GM11168 (cell line): ENCODE results near the gene ANKFY1.

ENCODE experiments used
- in situ Hi-C: fragments of 300-500 bp; cut with MboI; formaldehyde crosslinking; loops from one replicate; pipeline ENCODE4 v1.12.0; 2022; ENCODE audit warnings: low sequenced_read_pairs; ENCODE audit not compliant: unreplicated experiment

Gene ANKFY1

DNA sequence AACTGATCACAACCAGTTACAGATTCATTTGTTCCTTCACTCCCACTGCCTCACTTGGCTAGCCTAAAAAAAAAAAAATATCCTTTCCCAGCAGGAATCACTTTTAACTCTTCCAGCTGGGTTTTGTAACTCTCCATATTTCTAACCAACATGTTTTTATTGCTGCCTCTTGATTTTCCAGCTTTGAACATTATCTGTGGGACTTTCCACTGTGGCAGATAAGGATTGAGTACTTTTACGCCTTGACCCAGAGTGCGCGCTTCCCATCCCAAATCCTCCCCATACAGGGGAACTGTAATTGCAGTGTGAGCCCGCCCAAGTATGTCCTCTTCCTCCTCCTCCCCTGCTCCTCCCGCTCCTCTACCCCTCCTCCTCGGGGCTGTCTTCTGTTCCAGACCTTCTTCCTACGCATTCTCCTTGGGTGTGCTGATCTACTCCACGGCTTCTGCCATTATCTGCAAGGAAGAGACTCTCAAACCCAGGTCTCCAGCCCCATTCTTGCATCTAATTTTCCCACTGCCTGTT, 77.4 kb downstream of the ANKFY1 start:
- in situ Hi-C loops: no loop called here

DNA sequence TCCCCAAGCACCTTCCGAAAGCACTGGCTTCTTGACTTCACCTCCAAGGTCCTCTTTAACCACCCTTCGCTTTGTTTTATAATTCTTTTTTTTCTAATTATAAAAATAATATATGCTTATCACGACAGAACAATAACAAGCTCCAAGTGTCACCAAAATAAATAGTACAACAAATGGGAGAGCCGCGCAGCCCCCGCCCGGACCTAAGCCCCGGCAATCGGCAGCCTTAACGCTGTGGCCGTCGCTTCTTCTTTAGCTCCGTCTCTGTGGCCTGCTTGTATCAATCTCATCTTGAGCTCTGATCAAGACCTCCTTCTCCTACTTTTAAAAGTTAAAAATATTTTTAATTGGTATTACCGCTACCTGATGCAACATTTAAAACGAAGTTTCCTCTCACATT, 78.1 kb downstream of the ANKFY1 start:
- in situ Hi-C loops: no loop called here

DNA sequence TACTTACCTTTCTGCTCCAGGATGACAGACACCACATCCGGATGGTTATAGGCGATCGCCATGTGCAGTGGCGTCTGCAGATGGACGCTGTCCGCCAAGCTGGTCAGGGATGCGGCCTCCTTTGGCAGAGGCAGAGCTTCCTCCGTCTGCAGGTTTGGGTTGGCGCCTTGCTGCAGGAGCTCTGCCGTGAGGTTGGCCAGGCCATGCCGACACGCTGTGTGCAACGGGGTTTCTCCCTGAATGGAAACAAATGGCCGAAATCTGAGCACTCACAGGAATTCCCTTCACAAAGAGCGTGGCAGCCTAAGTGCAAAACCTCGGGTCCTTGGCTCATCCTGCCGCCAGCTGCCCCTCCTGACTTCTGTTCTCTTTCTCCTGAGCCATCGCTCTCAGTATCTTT, 79.0 kb downstream of the ANKFY1 start:
- in situ Hi-C loops: loop anchor here (5.0 kb wide), 1 partner anchor 57 kb away; no protein-coding TSS in a partner anchor

DNA sequence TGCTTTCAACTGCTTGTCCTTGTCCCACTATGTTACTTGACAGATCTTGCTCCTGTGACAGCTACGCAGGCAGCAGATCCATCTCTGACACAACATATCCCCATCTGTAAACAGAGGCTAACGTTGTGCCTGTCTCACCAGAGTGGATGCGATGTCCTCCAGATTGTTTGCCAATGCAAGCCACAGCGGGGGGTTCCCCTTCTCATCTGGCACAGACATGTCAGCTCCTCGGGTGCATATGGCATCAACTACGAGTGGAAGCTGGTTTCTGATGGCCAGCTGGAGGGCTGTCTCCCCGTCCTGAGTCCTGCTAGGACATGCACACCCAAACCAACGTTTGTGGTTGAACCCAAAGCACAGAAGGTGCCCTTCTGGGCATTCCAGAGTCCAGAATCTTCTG, 81.7 kb downstream of the ANKFY1 start:
- in situ Hi-C loops: loop anchor here (5.0 kb wide), 1 partner anchor 60 kb away; no protein-coding TSS in a partner anchor

DNA sequence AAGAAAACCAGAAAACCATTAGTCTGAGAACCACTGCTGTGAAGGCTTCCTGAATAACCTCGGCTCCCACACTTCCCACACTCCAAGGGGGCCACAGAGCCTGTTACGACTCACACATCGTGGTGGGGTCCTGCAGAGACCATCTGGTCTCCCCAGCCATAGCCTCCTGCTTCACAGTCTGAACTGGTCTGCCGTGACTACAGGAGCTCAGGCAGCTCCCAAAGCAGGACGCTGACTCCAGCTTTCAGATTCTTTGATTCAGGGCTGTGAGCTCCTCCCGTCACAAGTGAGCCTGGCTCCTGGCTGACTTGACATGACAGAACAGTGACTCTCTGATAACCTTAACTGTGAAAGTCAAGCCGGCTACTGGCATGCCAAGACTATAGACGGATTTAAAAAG, 83.0 kb downstream of the ANKFY1 start:
- in situ Hi-C loops: loop anchor here (5.0 kb wide), 1 partner anchor 62 kb away; no protein-coding TSS in a partner anchor

DNA sequence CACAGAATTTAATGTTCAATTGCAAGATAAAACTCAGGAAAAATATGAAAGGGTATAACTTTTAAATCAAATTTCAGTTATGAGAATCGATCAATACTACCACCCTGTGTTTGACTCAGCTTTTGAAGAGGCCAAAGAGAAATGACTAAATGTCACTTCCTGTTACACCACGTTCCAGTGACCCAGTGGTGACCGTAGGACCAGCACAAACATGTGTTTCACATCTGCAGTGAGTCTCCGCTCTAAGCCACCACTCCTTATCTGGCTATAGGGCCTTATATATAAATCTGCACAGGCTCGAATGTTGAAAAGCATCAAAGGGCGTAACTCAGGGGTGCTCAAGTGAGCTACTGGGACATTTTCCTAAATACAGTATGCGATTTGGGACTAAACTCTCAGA, 84.7 kb downstream of the ANKFY1 start:
- in situ Hi-C loops: no loop called here

DNA sequence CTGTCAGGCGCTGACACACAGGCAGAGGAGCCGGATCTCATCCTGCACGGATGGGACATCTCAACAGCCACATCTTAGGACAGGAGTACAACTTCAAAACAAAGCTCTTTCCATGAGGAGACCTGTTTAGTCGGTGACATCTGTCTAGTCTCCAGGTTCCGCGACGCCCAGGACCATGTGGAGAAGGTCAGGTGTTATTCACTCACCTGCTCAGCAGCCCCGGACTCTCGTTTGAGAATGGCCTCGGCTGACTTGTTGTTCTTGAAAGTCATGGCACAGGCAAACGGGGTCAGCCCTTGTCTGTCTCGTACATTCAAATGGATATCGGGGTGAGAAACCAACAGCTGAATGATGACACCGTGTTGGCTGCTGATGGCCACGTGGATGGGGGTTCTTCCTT, 85.1 kb downstream of the ANKFY1 start:
- in situ Hi-C loops: no loop called here

DNA sequence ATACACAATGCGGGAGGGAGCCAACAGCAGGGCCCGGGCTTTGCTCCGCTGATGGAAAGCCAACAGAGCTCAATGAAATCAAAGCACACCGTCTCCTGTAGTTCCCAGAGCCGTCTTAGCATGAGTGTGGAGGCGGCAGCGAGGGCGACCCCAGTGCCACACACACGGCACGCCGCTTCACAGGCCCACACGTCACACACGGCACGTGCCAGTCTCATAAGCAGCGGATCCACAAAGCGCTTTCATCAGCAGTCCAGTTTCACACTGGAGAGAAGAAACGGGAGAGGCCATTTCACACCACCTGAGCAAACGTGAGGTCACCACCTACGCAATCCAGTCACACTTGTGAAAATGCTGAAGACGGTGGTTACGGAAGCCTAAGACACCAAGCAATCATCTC, 86.0 kb downstream of the ANKFY1 start:
- in situ Hi-C loops: no loop called here

DNA sequence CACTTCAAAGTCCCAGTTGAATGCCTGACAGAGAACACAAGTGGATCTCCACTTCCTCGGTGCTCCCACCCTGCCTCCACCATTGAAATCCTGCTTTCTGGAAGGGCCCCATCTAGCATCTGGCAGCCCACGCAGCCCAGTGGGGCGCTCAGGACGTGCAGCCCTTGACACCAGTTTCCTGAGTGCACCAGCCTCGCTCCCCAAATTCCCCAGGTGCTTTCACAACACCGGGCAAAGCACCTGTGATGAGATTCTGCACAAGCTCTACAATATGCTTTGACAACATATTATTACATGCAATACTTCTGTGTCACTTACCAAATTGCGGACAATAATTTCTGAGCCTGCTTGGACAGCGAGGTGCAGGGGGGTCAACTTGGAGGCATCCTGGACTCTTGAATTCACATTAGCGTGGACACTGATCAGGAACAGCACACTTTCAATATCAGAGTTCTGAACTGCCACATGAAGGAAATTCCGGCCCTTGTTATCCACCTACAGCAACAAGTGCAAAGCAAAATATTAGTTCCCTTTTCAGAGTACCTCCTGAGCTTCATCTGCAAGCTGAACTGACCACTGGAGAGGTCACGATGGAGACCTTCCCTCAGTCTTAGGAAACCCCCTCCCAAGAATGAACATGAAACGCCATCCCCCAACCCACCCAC, 86.8 kb downstream of the ANKFY1 start:
- in situ Hi-C loops: no loop called here

DNA sequence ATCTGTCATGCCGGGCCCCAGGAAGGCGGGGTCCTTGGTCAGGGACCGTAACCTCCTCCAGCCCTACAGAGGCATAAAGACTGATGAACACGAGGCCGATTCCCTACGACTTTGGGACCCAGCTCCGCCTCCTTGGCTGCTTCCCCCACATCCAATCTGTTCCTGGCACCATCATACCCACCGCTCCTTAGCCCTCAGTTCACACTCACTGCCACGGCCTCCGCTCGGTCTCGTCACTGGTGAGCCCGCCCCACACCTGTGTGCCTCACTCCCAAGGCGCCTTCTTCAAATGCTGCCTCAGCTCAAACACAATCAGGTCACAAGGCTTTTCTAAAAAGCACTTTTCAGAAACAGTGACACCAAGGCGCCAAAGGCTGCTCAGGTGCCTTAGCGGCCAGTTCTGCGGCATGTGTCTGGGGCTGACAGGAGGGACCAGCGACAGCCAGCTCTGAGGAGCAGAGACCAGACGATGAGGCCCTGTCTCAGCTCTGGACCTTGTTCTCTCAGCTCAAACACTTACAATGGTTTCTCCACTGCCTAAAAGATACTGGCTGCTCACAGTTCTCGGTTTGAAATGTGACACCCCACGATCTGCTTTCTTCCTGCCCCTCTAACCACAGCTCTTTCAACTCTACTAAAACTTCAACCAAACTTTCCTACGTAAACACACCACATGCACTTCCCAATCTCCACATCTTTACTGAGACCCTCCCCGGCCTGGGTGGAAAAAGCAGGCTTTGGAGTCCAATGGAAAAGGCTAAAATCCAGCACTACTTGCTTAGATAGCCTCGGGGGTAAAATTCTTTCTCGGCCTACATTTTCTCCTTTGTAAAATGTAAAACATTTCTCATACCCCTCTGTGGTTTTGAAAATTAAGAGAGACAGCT, 87.6 kb downstream of the ANKFY1 start:
- in situ Hi-C loops: no loop called here

DNA sequence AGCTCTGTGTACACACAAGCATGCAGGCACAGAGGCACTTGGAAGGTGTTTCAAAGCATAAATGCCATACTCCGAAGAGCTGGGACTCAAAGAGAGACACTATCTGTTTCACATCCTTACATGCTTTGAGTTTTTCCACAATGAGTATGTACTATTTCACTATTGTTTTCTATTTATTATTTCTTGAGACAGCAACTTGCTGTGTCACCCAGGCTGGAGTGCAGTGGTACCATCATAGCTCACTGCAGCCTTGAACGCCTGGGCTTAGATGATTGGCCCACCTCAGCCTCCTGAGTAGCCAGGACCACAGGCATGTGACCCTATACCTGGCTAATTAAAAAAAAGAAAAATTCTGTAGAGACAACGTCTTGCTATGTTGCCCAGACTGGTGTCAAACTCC, 89.2 kb downstream of the ANKFY1 start:
- in situ Hi-C loops: no loop called here

DNA sequence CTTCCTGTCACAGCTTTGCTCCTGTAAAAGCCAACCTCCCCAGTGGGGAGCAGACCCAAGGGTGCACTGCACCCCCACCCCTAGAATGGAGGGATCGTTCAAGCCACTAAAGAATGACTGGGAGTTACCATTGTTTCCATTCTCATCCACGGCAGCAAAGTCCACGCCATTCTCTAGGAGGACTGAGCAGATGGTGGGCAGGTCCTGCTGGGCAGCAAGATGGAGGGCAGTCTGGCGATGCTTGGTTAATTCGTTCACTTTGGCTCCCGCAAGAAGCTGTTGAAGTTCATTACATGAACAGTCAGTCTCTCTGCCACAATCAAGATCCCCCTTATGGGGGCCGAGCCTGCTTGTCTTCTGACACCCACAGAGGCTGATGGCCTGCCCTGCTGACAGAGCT, 90.0 kb downstream of the ANKFY1 start:
- in situ Hi-C loops: no loop called here

DNA sequence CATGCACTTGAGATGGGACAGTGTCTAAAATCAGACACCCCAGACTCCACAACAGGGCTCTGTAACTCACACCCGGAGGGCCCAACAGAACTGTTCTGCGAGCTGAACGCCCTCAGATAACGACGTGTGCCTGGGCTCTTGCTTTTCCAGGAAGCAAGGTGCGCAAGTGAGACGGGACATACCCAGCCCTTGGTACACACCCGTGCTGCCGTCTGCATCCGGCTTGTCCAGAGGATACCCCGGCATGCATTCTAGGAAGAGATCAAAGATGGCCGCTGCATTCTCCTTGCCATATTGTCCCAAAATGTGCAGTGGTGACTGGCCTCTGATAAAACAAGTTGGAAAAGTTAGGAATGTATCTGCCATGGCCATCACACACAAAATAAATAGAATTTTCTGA, 91.4 kb downstream of the ANKFY1 start:
- in situ Hi-C loops: no loop called here

DNA sequence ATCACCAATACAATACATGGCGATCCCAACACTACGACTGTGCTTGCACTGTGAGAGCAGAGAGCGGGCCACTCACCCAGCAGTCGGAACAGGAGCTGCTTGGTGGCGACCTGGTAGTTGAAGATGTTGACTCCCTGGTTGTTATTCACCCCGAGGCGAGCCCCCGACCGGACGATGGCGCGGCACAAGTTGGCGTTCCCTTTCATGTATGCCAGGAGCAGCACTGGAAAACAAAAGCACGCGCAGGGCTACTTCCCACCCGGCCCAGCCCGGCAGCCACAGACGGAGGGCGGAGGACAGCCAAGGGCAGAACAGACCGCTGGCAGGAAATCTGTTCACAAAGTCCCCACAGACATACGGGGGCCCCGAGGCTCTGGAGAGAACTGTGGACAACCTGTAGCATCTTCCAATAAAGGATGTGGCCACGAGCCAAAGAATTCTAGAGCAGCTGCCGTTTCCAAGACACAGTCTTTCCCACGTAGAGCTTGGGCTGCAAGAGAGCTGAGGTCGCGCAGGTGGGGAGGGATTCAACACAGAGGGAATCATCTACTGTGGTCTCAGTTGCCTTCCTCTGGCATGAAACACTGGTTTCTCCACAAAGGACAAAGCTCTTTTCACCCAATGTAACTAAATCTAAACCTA, 93.0 kb downstream of the ANKFY1 start:
- in situ Hi-C loops: no loop called here

DNA sequence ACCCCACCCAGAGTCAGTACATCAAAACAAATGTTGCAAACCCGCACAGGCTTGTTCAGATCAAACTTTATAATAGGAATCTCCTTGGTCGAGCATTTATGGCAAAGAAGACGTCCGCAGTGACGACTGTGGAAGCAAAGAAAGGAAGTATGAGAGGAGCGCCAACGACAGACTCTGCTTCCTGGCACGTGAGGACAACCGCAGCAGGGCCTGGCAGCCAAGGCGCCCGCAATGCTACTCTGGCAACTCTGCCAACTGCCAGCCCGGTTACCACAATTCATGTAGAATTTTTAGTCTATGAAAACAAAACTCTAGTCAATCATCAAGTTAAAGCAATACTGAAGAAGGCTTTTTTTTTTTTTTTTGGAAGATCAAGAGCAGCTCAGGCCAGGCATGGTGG, 96.0 kb downstream of the ANKFY1 start:
- in situ Hi-C loops: no loop called here

DNA sequence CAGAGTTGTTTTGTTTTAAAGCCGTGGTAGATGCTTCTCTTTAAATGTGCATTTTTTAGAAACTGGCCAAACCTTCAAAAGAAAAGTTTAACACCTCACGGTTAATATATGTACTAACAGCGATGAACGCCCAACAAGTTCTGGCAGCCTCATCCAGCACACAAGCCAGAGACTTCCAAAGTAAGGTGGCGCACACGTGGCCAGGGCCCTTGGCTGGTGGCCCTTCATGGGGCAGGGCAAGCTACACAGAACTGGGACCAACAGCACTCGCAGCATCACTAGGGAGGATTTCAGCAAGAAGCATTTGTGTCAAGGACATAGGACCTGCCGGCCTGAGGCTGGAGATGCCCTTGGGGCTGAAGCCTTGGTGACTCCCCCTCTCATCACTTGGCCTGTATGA, 97.4 kb downstream of the ANKFY1 start:
- in situ Hi-C loops: no loop called here

DNA sequence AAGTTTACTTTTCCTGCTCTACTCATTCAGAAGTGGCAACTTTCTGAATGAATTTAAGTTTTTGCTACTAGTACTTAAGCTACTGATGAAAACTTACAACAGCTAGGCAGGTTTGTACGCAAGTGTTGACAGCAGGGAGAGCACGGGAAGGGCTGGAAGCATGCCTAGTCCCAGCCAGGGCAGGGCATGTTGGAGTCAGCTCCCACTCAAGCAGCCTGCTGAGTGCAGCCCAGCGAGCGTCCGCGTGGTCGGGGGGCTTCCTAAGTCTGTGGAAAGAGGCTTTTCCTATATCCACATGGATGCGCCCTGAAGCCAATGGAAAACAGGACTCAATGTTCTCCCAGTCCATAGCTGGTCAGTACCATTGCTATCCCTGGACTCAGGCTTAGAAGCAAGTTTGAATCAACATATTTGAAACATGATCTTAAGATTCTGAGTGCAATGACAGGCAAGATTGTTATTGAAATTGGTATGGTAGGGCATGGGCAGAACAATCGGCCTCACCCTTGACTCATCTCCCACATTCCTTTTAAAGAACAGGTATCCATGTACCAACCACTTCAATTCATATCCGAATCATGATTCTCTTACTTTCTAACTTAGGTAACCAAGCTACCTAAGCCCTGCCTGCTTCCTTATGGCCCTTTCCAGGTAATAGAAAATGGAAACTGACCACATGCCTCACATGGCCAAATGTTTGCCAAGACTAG, 98.3 kb downstream of the ANKFY1 start:
- in situ Hi-C loops: no loop called here

DNA sequence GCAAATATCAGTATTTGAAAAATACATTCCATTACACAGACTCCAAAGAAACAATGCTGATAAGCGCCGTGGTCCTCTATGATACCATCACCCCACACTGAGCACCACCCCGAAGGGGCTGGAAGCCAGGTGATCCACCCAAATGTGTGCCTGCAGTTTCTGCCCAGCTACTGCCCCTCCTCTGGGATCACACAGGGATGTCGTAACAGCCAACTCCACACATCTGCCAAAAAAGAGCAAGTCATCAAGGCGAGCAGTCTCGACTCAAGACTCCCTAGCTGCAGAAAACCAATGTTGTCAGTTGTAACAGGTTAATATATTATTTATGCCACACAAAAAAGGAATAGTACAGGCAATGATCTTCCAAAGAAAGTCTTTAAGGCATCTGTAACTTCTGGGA, 99.8 kb downstream of the ANKFY1 start:
- in situ Hi-C loops: no loop called here

DNA sequence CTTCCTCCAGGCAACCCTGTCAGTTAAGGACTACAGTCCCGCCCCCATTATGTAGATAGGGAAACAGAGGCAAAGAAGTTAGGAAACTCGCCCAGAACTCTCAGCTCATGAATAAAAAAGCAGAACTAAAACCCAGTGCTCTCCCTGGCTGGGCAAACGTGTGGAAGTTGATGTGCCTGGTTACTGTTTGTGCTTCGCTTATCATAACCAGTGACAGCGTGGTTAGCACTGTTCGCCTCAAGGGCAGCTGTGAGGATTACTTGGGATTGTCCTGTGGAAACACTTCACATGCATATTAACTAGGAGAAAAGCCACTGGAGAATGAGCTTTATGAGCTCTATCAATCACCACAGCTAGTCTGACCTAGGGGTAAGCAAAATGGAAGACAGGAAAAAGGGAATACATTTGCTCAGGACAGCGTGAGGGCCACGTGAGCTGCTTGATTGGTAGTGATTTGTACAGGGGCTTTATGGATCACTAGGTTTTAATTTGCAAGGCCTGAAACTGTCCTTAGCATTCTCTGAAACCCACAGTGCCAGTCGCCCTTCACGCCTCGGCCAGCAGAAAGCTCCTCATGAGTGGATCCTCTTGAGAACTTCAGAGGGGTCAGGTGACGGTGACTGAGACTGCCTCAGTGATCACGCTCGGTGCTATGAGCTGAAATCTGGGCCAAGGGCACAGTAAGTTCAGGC, 100.9 kb downstream of the ANKFY1 start:
- in situ Hi-C loops: no loop called here

DNA sequence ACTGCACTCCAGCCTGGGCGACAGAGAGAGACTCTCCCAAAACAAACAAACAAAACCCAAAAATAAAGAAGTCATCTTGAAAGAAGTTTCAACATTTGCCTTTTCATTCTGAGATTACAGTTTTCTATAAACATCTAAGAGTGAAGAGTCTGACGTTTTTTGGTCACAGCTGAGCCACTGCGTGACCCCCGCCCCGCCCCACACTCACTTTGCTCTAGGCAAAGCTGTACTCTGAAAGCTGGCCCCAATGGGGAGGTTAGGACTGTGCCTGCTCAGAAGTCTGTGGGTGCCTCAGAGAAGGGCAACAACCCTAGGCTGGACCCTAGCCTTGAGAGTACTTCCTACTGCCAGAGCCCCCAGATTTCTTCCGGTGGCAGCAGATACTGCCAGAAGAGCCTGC, 101.5 kb downstream of the ANKFY1 start:
- in situ Hi-C loops: no loop called here
